Mesenchymal stem cell (in vitro differentiated cells and primary cell): ENCODE results near the gene BNIP5.

Source experiments
- DNase-seq: peaks from one replicate; pipeline ENCODE4 v3.0.0-alpha.2; 2013
- H2AFZ ChIP-seq: one replicate; pipeline ENCODE4 v1.6.1; 2013; ENCODE audit warnings: low read depth, mild to moderate bottlenecking, control low read depth, inconsistent platforms, low read length, moderate library complexity
- H2AK5ac ChIP-seq: 2 replicates; pipeline ENCODE4 v1.6.1; 2013; ENCODE audit warnings: low read length, moderate library complexity, mild to moderate bottlenecking, inconsistent platforms; ENCODE audit not compliant: severe bottlenecking
- H2BK120ac ChIP-seq: one replicate; pipeline ENCODE4 v1.6.1; 2013; ENCODE audit warnings: low read depth, mild to moderate bottlenecking, inconsistent platforms, low read length, moderate library complexity
- H2BK12ac ChIP-seq, 2 experiments: one replicate each; pipeline ENCODE4 v1.6.1; 2013; ENCODE audit warnings: inconsistent platforms in 2 of 2, low read length in 2 of 2, mild to moderate bottlenecking in 2 of 2, moderate library complexity in 2 of 2, control low read depth in 1 of 2
- H2BK15ac ChIP-seq: one replicate; pipeline ENCODE4 v1.6.1; 2013; ENCODE audit warnings: mild to moderate bottlenecking, low read depth, inconsistent platforms; ENCODE audit not compliant: poor library complexity, severe bottlenecking
- H2BK5ac ChIP-seq: 2 replicates; pipeline ENCODE4 v1.6.1; 2013; ENCODE audit warnings: low read depth, mild to moderate bottlenecking, low read length, control low read depth, inconsistent platforms; ENCODE audit not compliant: poor library complexity, severe bottlenecking
- H3K14ac ChIP-seq, 2 experiments: one replicate each; pipeline ENCODE4 v1.6.1; 2013; ENCODE audit warnings: inconsistent platforms in 2 of 2, low read length in 2 of 2, control low read depth in 1 of 2, mild to moderate bottlenecking in 1 of 2, moderate library complexity in 1 of 2
- H3K18ac ChIP-seq, 2 experiments: one replicate each; pipeline ENCODE4 v1.6.1; 2013; ENCODE audit warnings: inconsistent platforms in 2 of 2, low read length in 2 of 2, control low read depth in 1 of 2, low read depth in 1 of 2, mild to moderate bottlenecking in 1 of 2
- H3K23ac ChIP-seq, 2 experiments: one replicate each; pipeline ENCODE4 v1.6.1; 2013; ENCODE audit warnings: inconsistent platforms in 2 of 2, low read length in 2 of 2, mild to moderate bottlenecking in 2 of 2, moderate library complexity in 2 of 2, control low read depth in 1 of 2
- H3K27ac ChIP-seq: 2 replicates; pipeline ENCODE4 v1.5.1; 2013; ENCODE audit warnings: mild to moderate bottlenecking, moderate library complexity, low read length, control low read depth, inconsistent platforms; ENCODE audit not compliant: poor library complexity, severe bottlenecking
- H3K27me3 ChIP-seq, 2 experiments: 2 replicates each; pipeline versions ENCODE4 v1.6.1 to v1.7.0; 2013; ENCODE audit warnings: low read length in 2 of 2, mild to moderate bottlenecking in 2 of 2, moderate library complexity in 2 of 2, control low read depth in 1 of 2, inconsistent platforms in 1 of 2; ENCODE audit not compliant: control insufficient read depth in 1 of 2, insufficient read depth in 1 of 2
- H3K36me3 ChIP-seq, 2 experiments: 2 replicates each; pipeline versions ENCODE4 v1.6.1 to v1.7.0; 2013; ENCODE audit warnings: low read length in 2 of 2, control low read depth in 1 of 2, inconsistent platforms in 1 of 2, low read depth in 1 of 2, mild to moderate bottlenecking in 1 of 2; ENCODE audit not compliant: insufficient read depth in 2 of 2, control insufficient read depth in 1 of 2
- H3K4ac ChIP-seq, 2 experiments: one replicate each; pipeline ENCODE4 v1.6.1; 2013; ENCODE audit warnings: inconsistent platforms in 2 of 2, low read length in 2 of 2, mild to moderate bottlenecking in 2 of 2, moderate library complexity in 2 of 2, control low read depth in 1 of 2, low read depth in 1 of 2
- H3K4me1 ChIP-seq: 2 replicates; pipeline ENCODE4 v1.6.1; 2013; ENCODE audit warnings: low read depth, low read length, control low read depth; ENCODE audit not compliant: control insufficient read depth, insufficient read depth
- H3K4me2 ChIP-seq: 2 replicates; pipeline ENCODE4 v1.6.1; 2013; ENCODE audit warnings: low read length, mild to moderate bottlenecking, inconsistent platforms; ENCODE audit not compliant: poor library complexity, severe bottlenecking
- H3K4me3 ChIP-seq, 2 experiments: 2 replicates each; pipeline versions ENCODE4 v1.5.1 to v1.7.0; 2013; ENCODE audit warnings: low read length in 2 of 2, mild to moderate bottlenecking in 2 of 2, control low read depth in 1 of 2, low read depth in 1 of 2; ENCODE audit not compliant: insufficient read depth in 1 of 2
- H3K79me1 ChIP-seq: replicated peaks from 2 replicates; pipeline ENCODE4 v1.6.1; 2013; ENCODE audit warnings: mild to moderate bottlenecking, control low read depth, low read length, inconsistent platforms; ENCODE audit not compliant: poor library complexity, severe bottlenecking
- H3K9ac ChIP-seq: 2 replicates; pipeline ENCODE4 v1.7.0; 2013; ENCODE audit warnings: mild to moderate bottlenecking, low read length, moderate library complexity
- H3K9me3 ChIP-seq: 2 replicates; pipeline ENCODE4 v1.7.0; 2013; ENCODE audit warnings: mild to moderate bottlenecking, low read length; ENCODE audit not compliant: control insufficient read depth
- H4K8ac ChIP-seq: one replicate; pipeline ENCODE4 v1.6.1; 2013; ENCODE audit warnings: inconsistent platforms, mild to moderate bottlenecking, low read length, moderate library complexity
- H4K91ac ChIP-seq: one replicate; pipeline ENCODE4 v1.6.1; 2013; ENCODE audit warnings: mild to moderate bottlenecking, low read length, inconsistent platforms
- WGBS: methylation state at CpG from one replicate; pipeline ENCODE4 v1.1.7; 2013; ENCODE audit warnings: mixed read lengths; 5-methylcytosine and 5-hydroxymethylcytosine counted together

The BNIP5 gene

GRCh38 chr6:36362551-36363370 lies 26.1 kb upstream of the BNIP5 start:
- H3K23ac ChIP-seq = no peak overlapping the region
- H2AFZ ChIP-seq = no peak overlapping the region
- H2AK5ac ChIP-seq = no peak overlapping the region
- H3K36me3 ChIP-seq = no peaks in the 10 kb centered on the region
- no peak overlapping the region for H3K18ac ChIP-seq
- H3K4me2 ChIP-seq = no peak overlapping the region
- no peak for DNase-seq
- WGBS = 94% methylated on average over 25 of the region's 25 CpGs
- H3K4ac ChIP-seq = no peak overlapping the region
- no peaks in the 10 kb centered on the region for H3K9me3 ChIP-seq
- no peak overlapping the region for H4K91ac ChIP-seq
- no peaks in the 10 kb centered on the region for H3K4me1 ChIP-seq
- H4K8ac ChIP-seq = no peak overlapping the region
- H2BK12ac ChIP-seq = no peak overlapping the region
- H3K79me1 ChIP-seq = no peaks in the 10 kb centered on the region
- no peak overlapping the region for H2BK5ac ChIP-seq
- no peak overlapping the region for H3K9ac ChIP-seq
- no peak overlapping the region for H3K27ac ChIP-seq
- H2BK15ac ChIP-seq = no peak overlapping the region
- no peak overlapping the region for H2BK120ac ChIP-seq
- H3K27me3 ChIP-seq = peaks cover 4 to 12% of the 10 kb centered on the region in 2 experiments
- H3K4me3 ChIP-seq = no peak overlapping the region
- no peak overlapping the region for H3K14ac ChIP-seq

- H3K18ac ChIP-seq = no peak overlapping the region
- no peak overlapping the region for H2BK5ac ChIP-seq
- H2BK15ac ChIP-seq = no peak overlapping the region
- no peak overlapping the region for H2BK12ac ChIP-seq
- H3K4me1 ChIP-seq = no peaks in the 10 kb centered on the region
- H3K23ac ChIP-seq = no peak overlapping the region
- H4K91ac ChIP-seq = no peak overlapping the region
- no peak overlapping the region for H3K4ac ChIP-seq
- no peak overlapping the region for H3K4me2 ChIP-seq
- peaks cover 9 to 15% of the 10 kb centered on the region in 2 experiments for H3K27me3 ChIP-seq
- H2BK120ac ChIP-seq = no peak overlapping the region
- H4K8ac ChIP-seq = no peak overlapping the region
- H2AK5ac ChIP-seq = no peak overlapping the region
- H3K4me3 ChIP-seq = peak overlapping the region in 1 of 2 experiments; percentile 23
- no peak overlapping the region for H3K27ac ChIP-seq
- no peaks in the 10 kb centered on the region for H3K79me1 ChIP-seq
- no peak overlapping the region for H2AFZ ChIP-seq
- no peaks in the 10 kb centered on the region for H3K9me3 ChIP-seq
- no peak overlapping the region for H3K14ac ChIP-seq
- 91% methylated on average over 11 of the region's 11 CpGs for WGBS
- peak overlapping the region; percentile 58 for H3K9ac ChIP-seq
- no peak for DNase-seq
- no peaks in the 10 kb centered on the region for H3K36me3 ChIP-seq
Observed at GRCh38 chr6:36361071-36361470, 24.4 kb upstream of the BNIP5 start.

- H2AFZ ChIP-seq = peak overlapping the region; percentile 94
- no peaks in the 10 kb centered on the region for H3K9me3 ChIP-seq
- H2BK12ac ChIP-seq = no peak overlapping the region
- no peak overlapping the region for H3K4ac ChIP-seq
- peak overlapping the region; percentile 89 for H4K8ac ChIP-seq
- H4K91ac ChIP-seq = no peak overlapping the region
- no peak overlapping the region for H2AK5ac ChIP-seq
- no peak overlapping the region for H2BK15ac ChIP-seq
- H3K14ac ChIP-seq = no peak overlapping the region
- peaks cover 9 to 15% of the 10 kb centered on the region in 2 experiments for H3K27me3 ChIP-seq
- no peak overlapping the region for H3K27ac ChIP-seq
- no peak overlapping the region for H3K23ac ChIP-seq
- H3K9ac ChIP-seq = peak overlapping the region; percentile 58
- peak overlapping the region in 1 of 2 experiments; percentile 85 for H3K18ac ChIP-seq
- WGBS = 16% methylated on average over 10 of the region's 10 CpGs
- peak; percentile 81 for DNase-seq
- peak overlapping the region in 1 of 2 experiments; percentile 23 for H3K4me3 ChIP-seq
- H3K4me2 ChIP-seq = no peak overlapping the region
- no peaks in the 10 kb centered on the region for H3K36me3 ChIP-seq
- no peaks in the 10 kb centered on the region for H3K4me1 ChIP-seq
- no peak overlapping the region for H2BK5ac ChIP-seq
- H3K79me1 ChIP-seq = no peaks in the 10 kb centered on the region
- H2BK120ac ChIP-seq = no peak overlapping the region
Observed at GRCh38 chr6:36360241-36361054, 23.8 kb upstream of the BNIP5 start.
